Nephron (organoid): ENCODE measurements around the gene TRAK1.
A peak's percentile ranks its signal among the peaks of the same experiment; 100 is the strongest.

Source experiments
- H3K27ac Mint-ChIP-seq, 3 experiments: 2 replicates each; pipeline ENCODE4 v1.8.0; 2020; ENCODE audit warnings: mixed read lengths in 3 of 3, mild to moderate bottlenecking in 2 of 3, moderate library complexity in 1 of 3
- H3K27me3 Mint-ChIP-seq: 2 replicates; pipeline ENCODE4 v1.8.0; 2021; ENCODE audit warnings: low read depth, mild to moderate bottlenecking, moderate library complexity, mixed read lengths
- H3K36me3 Mint-ChIP-seq: 2 replicates; pipeline ENCODE4 v1.8.0; 2020; ENCODE audit warnings: low read depth, mixed read lengths
- H3K4me1 Mint-ChIP-seq: 2 replicates; pipeline ENCODE4 v1.8.0; 2020; ENCODE audit warnings: mixed read lengths
- H3K4me3 Mint-ChIP-seq, 3 experiments: 2 replicates each; pipeline ENCODE4 v1.8.0; 2020; ENCODE audit warnings: mild to moderate bottlenecking in 3 of 3, mixed read lengths in 3 of 3, moderate library complexity in 2 of 3
- H3K9me3 Mint-ChIP-seq: 2 replicates; pipeline ENCODE4 v1.8.0; 2020; ENCODE audit warnings: mixed read lengths
- CTCF ChIP-seq, 3 experiments: fragments of 200-600 bp; sonication (generic); IDR thresholded peaks; one replicate each; pipeline ENCODE4 v1.5.0; 2021; ENCODE audit warnings: antibody characterized with exemption in 3 of 3; ENCODE audit not compliant: unreplicated experiment in 3 of 3

The TRAK1 gene

GRCh38 chr3:42051384-42052131 lies 39.6 kb upstream of the TRAK1 start:
- TF ChIP-seq CTCF (IDR thresholded peaks at IDR 0.05; ENCODE audit: unreplicated experiment in 3 of 3) = no peak

GRCh38 chr3:42052132-42052483 lies 39.0 kb upstream of the TRAK1 start:
- Mint-ChIP-seq H3K27me3 (no peaks in the 10 kb centered on the region), H3K4me3 (no peak overlapping the region), H3K36me3 (no peaks in the 10 kb centered on the region), H3K4me1 (peaks cover 54% of the 10 kb centered on the region), H3K27ac (peak overlapping the region; percentile 94 to 97 (median 94)), H3K9me3 (no peaks in the 10 kb centered on the region)
- no peak for TF ChIP-seq CTCF (IDR thresholded peaks at IDR 0.05; ENCODE audit: unreplicated experiment in 3 of 3)

More at GRCh38 chr3:42051384-42052131, 39.6 kb upstream of the TRAK1 start:
- no peaks in the 10 kb centered on the region for H3K27me3 Mint-ChIP-seq
- H3K9me3 Mint-ChIP-seq = no peaks in the 10 kb centered on the region
- no peak overlapping the region for H3K4me3 Mint-ChIP-seq
- H3K27ac Mint-ChIP-seq = peak overlapping the region; percentile 94 to 97 (median 94)
- H3K4me1 Mint-ChIP-seq = peaks cover 53% of the 10 kb centered on the region
- no peaks in the 10 kb centered on the region for H3K36me3 Mint-ChIP-seq

GRCh38 chr3:42052484-42053351 lies 38.4 kb upstream of the TRAK1 start:
- Mint-ChIP-seq H3K4me3 (peak overlapping the region; percentile 7 to 11 (median 10)), H3K4me1 (peaks cover 58% of the 10 kb centered on the region), H3K27me3 (no peaks in the 10 kb centered on the region), H3K9me3 (no peaks in the 10 kb centered on the region), H3K27ac (peak overlapping the region; percentile 94 to 97 (median 94)), H3K36me3 (no peaks in the 10 kb centered on the region)
- TF ChIP-seq CTCF (IDR thresholded peaks at IDR 0.05; ENCODE audit: unreplicated experiment in 3 of 3) = no peak

- no peak for TF ChIP-seq CTCF (IDR thresholded peaks at IDR 0.05; ENCODE audit: unreplicated experiment in 3 of 3)
- Mint-ChIP-seq H3K9me3 (no peaks in the 10 kb centered on the region), H3K27me3 (no peaks in the 10 kb centered on the region), H3K36me3 (no peaks in the 10 kb centered on the region), H3K4me1 (peaks cover 59% of the 10 kb centered on the region), H3K4me3 (no peak overlapping the region), H3K27ac (peak overlapping the region; percentile 77 to 97 (median 94))
Measured at GRCh38 chr3:42053476-42053875, 37.7 kb upstream of the TRAK1 start.

GRCh38 chr3:42055291-42055690 lies 35.9 kb upstream of the TRAK1 start:
- Mint-ChIP-seq H3K27me3 (no peaks in the 10 kb centered on the region), H3K4me1 (peaks cover 68% of the 10 kb centered on the region), H3K4me3 (no peak overlapping the region), H3K36me3 (no peaks in the 10 kb centered on the region), H3K9me3 (no peaks in the 10 kb centered on the region), H3K27ac (peak overlapping the region in 2 of 3 experiments; percentile 41 to 58)
- no peak for TF ChIP-seq CTCF (IDR thresholded peaks at IDR 0.05; ENCODE audit: unreplicated experiment in 3 of 3)
